ENCODE results near the gene TMEM225.

- no peak for TF ChIP-seq CTCF (IDR thresholded peaks at IDR 0.05 in 4 of 5, conservative IDR thresholded peaks at IDR 0.05 in 1 of 5)
- TF ChIP-seq POLR2A (IDR thresholded peaks at IDR 0.05), result no peak
These were observed 34.4 kb downstream of the TMEM225 start for GRCh38 chr11:123851110-123851509.

Measured in gastrocnemius medialis (tissue), 4 donors.